NCI-H446 (cell line): ENCODE measurements around the gene TCF7.
A peak's percentile ranks its signal among the peaks of the same experiment; 100 is the strongest.
"Not testable (repeated sequence)": the region's sequence is repeated elsewhere in the genome, so short reads cannot be mapped to it uniquely, and the experiment has no call there.

Experiments
- DNase-seq, 2 experiments: peaks; one replicate each; lab custom pipeline; 2025; lab: John Stamatoyannopoulos, UW

Gene TCF7

GRCh38 chr5:134145041-134145757 is 30.7 kb downstream of the TCF7 start:
- DNase-seq = no peak

- peak; percentile 4 to 69 for DNase-seq
These were observed 31.5 kb downstream of the TCF7 start for GRCh38 chr5:134145779-134146581.

GRCh38 chr5:134146651-134147518 is 32.4 kb downstream of the TCF7 start:
- peak in 1 of 2 experiments; percentile 4 for DNase-seq

GRCh38 chr5:134148316-134148715 is 33.8 kb downstream of the TCF7 start:
- DNase-seq = no peak

GRCh38 chr5:134148986-134149539 is 34.6 kb downstream of the TCF7 start:
- no peak for DNase-seq

- DNase-seq = no peak
These were observed 35.3 kb downstream of the TCF7 start for GRCh38 chr5:134149571-134150303.

- DNase-seq = no peak
These were observed 37.2 kb downstream of the TCF7 start for GRCh38 chr5:134151723-134152122.

GRCh38 chr5:134152173-134152832 is 37.8 kb downstream of the TCF7 start:
- not testable (repeated sequence) for DNase-seq

GRCh38 chr5:134153241-134153640 is 38.8 kb downstream of the TCF7 start:
- DNase-seq = no peak

GRCh38 chr5:134153657-134154056 is 39.2 kb downstream of the TCF7 start:
- DNase-seq = no peak

- DNase-seq = no peak
These were observed 47.3 kb downstream of the TCF7 start for GRCh38 chr5:134161513-134162395.

- no peak for DNase-seq
These were observed 48.1 kb downstream of the TCF7 start for GRCh38 chr5:134162592-134162991.

- DNase-seq = no peak
These were observed 57.5 kb downstream of the TCF7 start for GRCh38 chr5:134171972-134172371.

GRCh38 chr5:134174841-134175839 is 60.7 kb downstream of the TCF7 start:
- peak; percentile 11 to 34 for DNase-seq

GRCh38 chr5:134175921-134176510 is 61.5 kb downstream of the TCF7 start:
- no peak for DNase-seq

- peak; percentile 73 to 82 for DNase-seq
These were observed 62.3 kb downstream of the TCF7 start, which contains the start of gene SKP1 for GRCh38 chr5:134176511-134177368. Gene SKP1 (minus strand): TSS chr5:134176950. CDS start chr5:134174022, 2,928 bp downstream.
